ENCODE data around the gene GADD45GIP1. TPM values are rescaled to one million over a fixed set of nuclear protein-coding genes. Genes with fewer than 3 reads are reported as not detected.

Gene GADD45GIP1
- total RNA-seq, 2 experiments from 2014 or later, result 32.6 to 36.0 TPM

- Mint-ChIP-seq H3K27ac (no peak overlapping the region), H3K4me1 (ENCODE audit: low read depth) (no peaks in the 10 kb centered on the region), H3K4me3 (no peak overlapping the region), H3K9me3 (no peaks in the 10 kb centered on the region), H3K36me3 (ENCODE audit: low read depth) (no peaks in the 10 kb centered on the region), H3K27me3 (no peaks in the 10 kb centered on the region)
- ATAC-seq (no peak), DNase-seq (no peak)
- intact Hi-C loops (cut with micrococcal nuclease), result no loop called here
- ChIA-PET POLR2A (interaction anchor here (0.5 to 1.1 kb wide), 2 partner anchors 10 to 71 kb away, joined by 4 to 6 read pairs; no protein-coding TSS in a partner anchor), CTCF (interaction anchor here (1.1 to 4.7 kb wide), 3 partner anchors 25 to 58 kb away, joined by 3 to 21 read pairs (median 5); no protein-coding TSS in a partner anchor)
- TF ChIP-seq, protein P1, sequence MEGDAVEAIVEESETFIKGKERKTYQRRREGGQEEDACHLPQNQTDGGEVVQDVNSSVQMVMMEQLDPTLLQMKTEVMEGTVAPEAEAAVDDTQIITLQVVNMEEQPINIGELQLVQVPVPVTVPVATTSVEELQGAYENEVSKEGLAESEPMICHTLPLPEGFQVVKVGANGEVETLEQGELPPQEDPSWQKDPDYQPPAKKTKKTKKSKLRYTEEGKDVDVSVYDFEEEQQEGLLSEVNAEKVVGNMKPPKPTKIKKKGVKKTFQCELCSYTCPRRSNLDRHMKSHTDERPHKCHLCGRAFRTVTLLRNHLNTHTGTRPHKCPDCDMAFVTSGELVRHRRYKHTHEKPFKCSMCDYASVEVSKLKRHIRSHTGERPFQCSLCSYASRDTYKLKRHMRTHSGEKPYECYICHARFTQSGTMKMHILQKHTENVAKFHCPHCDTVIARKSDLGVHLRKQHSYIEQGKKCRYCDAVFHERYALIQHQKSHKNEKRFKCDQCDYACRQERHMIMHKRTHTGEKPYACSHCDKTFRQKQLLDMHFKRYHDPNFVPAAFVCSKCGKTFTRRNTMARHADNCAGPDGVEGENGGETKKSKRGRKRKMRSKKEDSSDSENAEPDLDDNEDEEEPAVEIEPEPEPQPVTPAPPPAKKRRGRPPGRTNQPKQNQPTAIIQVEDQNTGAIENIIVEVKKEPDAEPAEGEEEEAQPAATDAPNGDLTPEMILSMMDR (IDR thresholded peaks at IDR 0.05), result no peak
Observed at GRCh38 chr19:13003081-13003480, 46.1 kb upstream of the GADD45GIP1 start.

- intact Hi-C loops (cut with micrococcal nuclease), result no loop called here
- POLR2A ChIA-PET, result interaction anchor here (0.9 to 1.1 kb wide), 3 partner anchors 11 to 117 kb away, joined by 3 to 4 read pairs (median 3); no protein-coding TSS in a partner anchor
- ATAC-seq, result no peak
- Mint-ChIP-seq H3K27ac (no peak overlapping the region), H3K36me3 (ENCODE audit: low read depth) (no peaks in the 10 kb centered on the region), H3K27me3 (no peaks in the 10 kb centered on the region), H3K9me3 (no peaks in the 10 kb centered on the region), H3K4me1 (ENCODE audit: low read depth) (no peaks in the 10 kb centered on the region), H3K4me3 (no peak overlapping the region)
- DNase-seq, result no peak
- TF ChIP-seq, protein P1 (IDR thresholded peaks at IDR 0.05), result no peak
- CTCF ChIA-PET, result interaction anchor here (1.1 to 4.7 kb wide), 4 partner anchors 24 to 59 kb away, joined by 3 to 21 read pairs (median 9); no protein-coding TSS in a partner anchor
Observed at GRCh38 chr19:13002166-13002898, 45.3 kb upstream of the GADD45GIP1 start.

GRCh38 chr19:13001502-13002165, 44.6 kb upstream of the GADD45GIP1 start:
- Mint-ChIP-seq H3K36me3 (ENCODE audit: low read depth) (no peaks in the 10 kb centered on the region), H3K27me3 (no peaks in the 10 kb centered on the region), H3K4me3 (no peak overlapping the region), H3K4me1 (ENCODE audit: low read depth) (no peaks in the 10 kb centered on the region), H3K27ac (no peak overlapping the region), H3K9me3 (no peaks in the 10 kb centered on the region)
- ChIA-PET CTCF (interaction anchor here (3.1 kb wide), 1 partner anchor 60 kb away, joined by 13 read pairs; no protein-coding TSS in a partner anchor), POLR2A (interaction anchor here (0.9 to 1.1 kb wide), 2 partner anchors 66 to 117 kb away, joined by 3 read pairs; no protein-coding TSS in a partner anchor)
- ATAC-seq (no peak), DNase-seq (no peak)
- intact Hi-C loops (cut with micrococcal nuclease), result no loop called here
- TF ChIP-seq, protein P1 (IDR thresholded peaks at IDR 0.05), result no peak

DNA sequence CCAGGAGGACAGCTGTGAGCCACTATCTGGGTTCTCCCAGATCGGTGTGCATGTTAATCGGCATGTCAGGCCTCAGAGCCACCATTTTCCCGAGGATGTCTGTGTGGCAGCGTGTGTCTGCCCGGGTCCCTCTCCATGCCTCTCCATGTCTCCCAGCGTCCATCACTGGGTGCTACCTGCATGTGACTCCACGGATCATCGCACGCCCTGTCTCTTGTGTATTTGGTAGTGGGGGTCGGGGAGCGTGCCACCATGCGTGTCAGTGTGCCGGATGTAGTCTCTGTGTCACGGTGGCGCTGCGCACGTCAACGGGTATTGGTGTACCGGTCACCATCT, 44.1 kb upstream of the GADD45GIP1 start:
- no peak overlapping the region for H3K4me3 Mint-ChIP-seq
- H3K36me3 Mint-ChIP-seq (ENCODE audit: low read depth), result no peaks in the 10 kb centered on the region
- ATAC-seq (no peak), DNase-seq (no peak)
- POLR2A ChIA-PET, result interaction anchor here (0.5 kb wide), 1 partner anchor 1076 kb away, joined by 4 read pairs; no protein-coding TSS in a partner anchor
- CTCF ChIA-PET, result interaction anchor here (2.0 to 3.1 kb wide), 2 partner anchors 33 to 60 kb away, joined by 6 to 13 read pairs; no protein-coding TSS in a partner anchor
- intact Hi-C loops (cut with micrococcal nuclease), result no loop called here
- H3K27me3 Mint-ChIP-seq, result no peaks in the 10 kb centered on the region
- H3K9me3 Mint-ChIP-seq, result no peaks in the 10 kb centered on the region
- H3K4me1 Mint-ChIP-seq (ENCODE audit: low read depth), result no peaks in the 10 kb centered on the region
- TF ChIP-seq, protein P1 (IDR thresholded peaks at IDR 0.05), result no peak
- H3K27ac Mint-ChIP-seq, result no peak overlapping the region
